HG03066 (cell line): ENCODE measurements around the gene SEMA3G.

Experiments
- ATAC-seq: cut with Tn5 transposase; IDR thresholded peaks from one replicate; pipeline ENCODE4 v1.9.1; 2021; ENCODE audit warnings: low read depth; ENCODE audit not compliant: unreplicated experiment

Gene SEMA3G

DNA sequence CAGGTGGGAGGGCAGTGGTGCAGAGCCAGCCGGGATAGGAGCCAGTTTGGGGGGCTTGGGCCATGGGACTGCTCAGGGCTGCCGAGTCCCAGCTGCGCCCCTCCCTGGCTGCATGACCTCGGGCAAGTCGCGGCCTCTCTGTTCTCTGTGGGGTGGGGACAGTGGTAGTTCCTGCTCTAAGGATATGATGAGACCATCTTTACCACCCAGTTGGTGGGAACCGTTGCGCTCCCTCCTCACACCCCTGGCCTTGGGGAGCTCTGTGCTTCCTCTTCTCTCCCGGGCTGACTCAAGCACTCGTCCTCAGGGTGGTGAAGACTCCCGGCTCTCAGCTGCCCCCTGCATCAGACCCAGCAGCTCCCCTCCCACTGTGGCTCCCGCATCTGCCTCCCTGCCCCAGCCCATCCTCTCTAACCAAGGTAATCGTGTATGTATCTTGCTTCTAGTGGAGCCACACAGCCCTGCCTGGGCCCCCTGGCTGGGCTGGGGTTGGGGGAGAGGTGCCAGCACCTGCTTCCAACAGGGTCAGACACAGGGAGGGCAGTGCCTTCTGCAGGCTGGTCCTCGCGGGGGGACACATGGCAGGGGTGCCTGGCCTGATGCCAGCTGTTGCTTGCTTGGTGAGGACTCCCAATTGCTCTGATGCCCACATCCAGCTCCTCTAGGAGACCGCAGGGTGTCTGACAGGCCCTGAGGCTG is 35.1 kb upstream of the SEMA3G start:
- ATAC-seq = no peak

DNA sequence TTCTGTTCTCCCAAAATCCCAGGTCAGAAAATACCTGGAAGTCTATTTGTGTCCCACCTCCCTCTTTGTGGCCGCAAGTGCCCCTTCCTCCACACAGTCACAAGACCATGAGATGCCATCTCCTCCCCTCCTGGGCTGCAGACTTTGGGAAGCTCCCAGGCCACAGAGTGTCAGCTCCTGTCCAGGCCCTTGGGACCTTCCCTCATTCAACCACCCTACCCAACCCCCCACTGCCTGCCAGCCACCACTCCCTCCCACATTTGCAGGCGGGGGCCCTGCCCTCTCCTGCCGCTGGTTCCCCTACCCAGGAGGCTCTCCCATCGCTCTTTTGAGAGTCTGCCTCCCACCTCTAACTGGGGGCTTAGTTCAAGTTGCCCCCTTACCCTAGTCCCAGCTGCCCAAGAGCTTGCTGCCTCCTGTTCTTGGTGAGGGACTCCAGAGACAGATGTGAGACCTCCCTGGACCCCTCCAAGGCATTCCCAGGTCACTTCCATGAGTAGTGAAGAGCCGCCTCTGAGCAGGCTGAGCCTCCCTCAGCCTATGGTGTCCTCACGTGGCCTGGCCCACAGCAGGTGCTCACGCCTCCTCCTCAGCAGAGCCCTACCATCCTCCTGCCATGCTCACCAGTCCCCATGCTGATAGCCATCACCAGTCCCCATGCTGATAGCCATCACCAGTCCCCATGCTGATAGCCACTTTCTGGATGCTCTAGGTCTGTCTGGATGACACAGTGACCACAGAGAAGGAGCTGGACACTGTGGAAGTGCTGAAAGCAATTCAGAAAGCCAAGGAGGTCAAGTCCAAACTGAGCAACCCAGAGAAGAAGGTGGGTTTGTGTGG is 34.4 kb upstream of the SEMA3G start:
- ATAC-seq = no peak

DNA sequence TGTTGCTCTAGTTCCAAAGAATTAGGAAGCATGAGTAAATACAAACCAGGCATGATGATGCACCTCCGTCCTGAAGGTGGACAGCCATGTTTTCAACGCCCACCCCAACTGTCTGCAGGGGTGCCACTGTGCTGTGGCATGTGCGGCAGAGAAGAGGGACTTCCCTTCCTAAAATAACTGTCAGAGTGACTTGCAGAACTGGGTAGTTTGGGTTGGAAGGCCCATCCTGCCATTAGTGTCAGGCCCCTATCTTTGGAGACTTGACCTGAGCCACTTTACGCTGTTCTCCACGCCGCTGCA is 32.8 kb upstream of the SEMA3G start:
- ATAC-seq = no peak

DNA sequence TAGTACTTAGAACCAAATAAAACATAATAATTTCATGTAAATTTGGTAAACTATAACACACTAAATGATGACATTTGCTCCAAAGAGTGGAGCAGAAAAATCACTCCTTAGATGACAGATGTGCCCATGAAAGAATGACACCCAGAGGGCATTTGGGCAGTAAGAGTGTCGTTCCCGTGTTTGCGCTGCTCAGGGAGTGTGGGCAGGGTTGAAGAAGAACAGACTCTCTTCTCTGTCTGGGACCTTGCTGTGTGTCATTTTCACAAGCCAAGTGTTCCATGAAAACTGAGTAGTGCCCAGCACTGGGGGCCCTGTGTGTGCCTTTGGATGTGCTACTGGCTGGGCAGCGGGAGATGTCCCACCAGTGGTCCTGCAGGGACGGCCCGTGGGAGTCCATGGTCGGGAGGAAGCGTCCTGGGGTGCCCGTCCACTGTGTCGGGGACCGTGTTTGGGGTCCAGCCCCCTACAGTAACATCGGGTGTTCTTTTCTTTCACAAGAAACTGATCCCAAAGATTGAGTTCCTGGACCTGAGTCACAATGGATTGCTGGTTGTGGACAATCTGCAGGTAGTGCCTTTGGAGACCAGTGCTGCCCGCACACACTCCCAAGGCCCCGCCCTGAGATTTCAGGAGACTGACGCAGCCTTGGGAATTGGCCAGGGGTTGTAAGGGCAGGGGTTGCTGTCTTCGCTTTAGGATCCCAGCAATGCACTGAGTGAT is 32.3 kb upstream of the SEMA3G start:
- ATAC-seq = no peak

DNA sequence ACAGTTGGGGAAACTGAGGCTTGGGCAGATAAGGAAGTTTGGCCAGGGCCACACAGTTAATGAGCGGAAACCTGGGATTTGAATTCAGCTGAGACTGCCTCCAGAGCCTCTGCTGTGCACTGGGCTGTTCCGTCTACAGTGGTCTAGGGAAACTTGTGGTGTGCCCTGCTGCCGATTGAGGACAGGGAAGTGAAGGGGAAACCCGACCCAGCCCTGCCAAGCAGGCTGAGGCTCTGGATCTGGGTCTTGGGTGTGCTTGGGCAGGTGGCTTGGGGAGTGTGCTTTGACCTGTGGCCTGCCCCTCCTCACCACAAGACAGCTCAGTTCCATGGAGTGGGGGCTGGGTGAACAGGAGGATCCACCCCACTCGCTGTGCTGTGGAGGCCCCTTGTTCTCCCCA is 28.1 kb upstream of the SEMA3G start:
- no peak for ATAC-seq

DNA sequence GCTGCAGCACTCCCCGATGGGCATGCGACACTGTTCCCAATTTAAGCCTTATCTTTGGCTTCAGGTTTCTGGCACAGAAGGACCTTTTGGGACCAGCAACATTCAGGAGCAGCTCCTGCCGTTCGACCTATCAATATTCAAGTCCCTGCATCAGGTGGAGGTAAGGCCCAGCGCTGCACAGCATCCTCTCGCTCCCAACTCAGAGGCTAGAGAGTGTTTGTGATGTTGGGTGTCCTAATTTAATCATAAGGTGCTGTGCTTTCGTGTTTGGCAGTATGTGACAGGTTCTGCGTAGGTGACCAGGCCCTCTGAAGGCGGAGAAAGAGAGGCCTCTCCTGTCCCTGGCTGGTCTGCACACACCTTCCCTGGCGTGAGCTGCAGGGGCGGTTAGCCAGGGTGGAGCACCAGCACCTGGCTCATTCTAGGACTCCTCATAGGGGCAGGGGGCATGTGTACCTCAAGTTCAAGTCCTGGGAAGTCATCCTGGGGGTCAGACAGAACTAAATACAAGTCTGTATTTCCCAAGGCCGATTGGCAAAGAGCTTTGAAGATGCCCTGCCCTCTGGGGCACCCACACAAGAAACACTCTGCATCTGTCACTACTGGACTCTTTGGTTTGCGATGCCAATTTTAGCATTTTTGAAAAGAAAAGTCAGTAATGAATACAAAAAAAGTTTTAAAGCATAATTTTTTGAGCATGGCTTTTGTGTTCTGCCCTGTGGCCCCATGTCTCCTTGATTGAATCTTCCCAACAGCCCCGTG is 27.5 kb upstream of the SEMA3G start:
- no peak for ATAC-seq

GRCh38 chr3:52471371-52472238 is 26.7 kb upstream of the SEMA3G start:
- ATAC-seq = no peak

DNA sequence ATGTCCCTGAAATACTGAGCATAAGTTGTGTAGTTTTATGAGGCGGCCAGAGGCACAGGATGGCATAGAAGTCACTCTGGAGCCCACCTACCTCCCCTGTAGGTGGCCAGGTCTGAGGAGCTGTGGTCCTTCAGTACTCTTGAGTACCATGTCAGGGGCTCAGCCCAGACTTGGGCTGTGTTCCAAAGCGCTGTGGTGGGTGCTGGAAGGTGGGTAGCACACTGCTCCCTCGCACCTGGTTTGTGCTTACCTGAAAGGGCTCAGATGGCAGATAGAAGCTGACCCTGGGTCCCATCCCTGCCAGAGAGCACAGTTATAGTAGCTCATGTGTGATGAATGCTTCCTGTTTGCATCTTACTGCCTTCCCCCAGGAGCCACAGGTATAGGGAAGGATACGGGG is 26.0 kb upstream of the SEMA3G start:
- ATAC-seq = no peak

DNA sequence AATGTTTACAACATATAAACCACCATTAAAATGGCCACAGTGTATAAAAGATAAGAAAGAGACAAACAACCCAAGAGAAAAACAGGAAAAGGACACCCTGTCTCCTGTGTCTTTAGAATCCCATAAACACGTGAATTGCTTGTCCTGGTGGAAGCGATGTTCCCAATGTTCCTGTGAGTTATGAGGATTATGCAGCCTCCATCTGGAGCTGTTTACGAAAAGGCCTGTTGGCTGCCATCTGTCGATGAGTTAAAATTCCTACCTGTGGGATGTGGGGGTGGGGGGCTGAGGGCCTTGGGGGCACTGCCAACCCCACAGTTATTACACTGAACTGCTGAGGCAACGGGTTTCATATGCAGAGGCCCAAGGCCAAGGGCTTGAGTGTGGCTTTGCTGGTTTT is 24.1 kb upstream of the SEMA3G start:
- ATAC-seq = no peak

DNA sequence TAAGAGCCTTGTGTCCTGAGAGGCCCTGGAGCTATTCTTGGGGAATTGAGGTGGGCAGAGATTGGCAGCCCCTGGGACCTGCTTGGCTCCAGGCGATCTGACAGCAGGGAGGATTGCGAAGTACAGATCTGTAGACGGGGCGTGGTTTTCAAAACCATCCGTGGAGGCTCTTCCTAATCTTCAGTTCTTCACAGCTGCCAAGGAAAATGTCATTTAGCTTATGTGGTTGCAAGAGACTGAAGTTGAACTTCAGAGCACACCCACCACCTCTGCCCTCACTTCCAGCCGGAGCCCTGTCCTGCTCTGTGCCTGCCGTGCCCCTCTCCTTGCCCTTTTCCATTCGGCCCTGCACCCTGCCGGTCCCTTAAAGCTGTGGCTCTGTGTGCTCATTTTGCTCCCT is 23.4 kb upstream of the SEMA3G start:
- no peak for ATAC-seq

DNA sequence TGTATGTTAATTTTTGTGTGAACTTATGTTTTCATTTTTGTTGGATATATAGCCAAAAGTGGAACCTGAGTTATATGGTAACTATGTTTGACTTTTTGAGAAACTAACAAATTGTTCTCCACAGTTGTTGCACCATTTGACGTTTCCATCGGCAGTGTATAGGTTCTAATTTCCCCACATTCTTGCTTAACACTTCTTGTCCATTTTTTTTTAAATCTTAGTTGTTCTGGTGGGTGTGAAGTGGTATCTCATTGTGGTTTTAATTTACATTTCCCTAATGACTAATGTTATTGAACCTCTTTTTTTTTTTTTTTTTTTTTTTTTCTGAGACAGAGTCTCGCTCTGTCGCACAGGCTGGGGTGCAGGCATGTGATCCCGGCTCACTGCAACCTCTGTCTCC is 18.5 kb upstream of the SEMA3G start:
- ATAC-seq = no peak

GRCh38 chr3:52461874-52462273 is 17.0 kb upstream of the SEMA3G start:
- no peak for ATAC-seq

- no peak for ATAC-seq
These were observed 14.1 kb upstream of the SEMA3G start for GRCh38 chr3:52458770-52459545.

DNA sequence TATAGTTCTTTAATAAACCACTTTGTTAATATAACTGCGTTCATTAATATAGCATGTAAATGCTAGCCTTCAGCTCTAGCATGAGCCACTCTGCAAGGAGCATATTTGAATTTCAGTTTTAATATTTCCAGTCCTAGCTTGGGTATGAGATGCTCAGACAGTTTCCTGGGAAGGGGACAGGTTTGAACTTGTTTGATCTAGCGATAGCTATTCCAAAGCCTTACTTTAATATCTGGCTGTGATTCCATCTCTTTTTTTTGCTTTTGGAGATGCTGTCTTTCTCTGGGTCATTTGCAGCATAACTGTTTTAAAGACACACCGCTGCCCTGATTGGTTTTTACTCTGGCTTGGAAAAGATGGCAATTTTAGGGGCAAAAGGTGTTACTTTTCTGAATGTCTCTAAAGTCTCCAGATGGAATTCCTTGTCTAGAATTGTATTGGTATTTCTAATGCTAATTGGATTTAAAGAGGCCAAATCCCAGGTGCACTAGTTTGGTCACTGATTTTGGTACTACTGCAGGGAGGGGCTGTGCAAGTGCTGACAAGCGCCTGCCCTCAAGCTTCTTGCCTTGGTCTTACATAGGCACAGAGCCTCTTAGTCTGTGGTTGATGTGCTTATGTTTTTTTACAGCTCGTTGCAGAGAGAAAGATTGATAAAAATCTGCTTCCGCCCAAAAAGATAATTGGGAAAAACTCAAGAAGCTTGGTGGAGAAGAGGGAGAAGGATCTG is 13.3 kb upstream of the SEMA3G start:
- ATAC-seq = no peak

- no peak for ATAC-seq
These were observed 11.9 kb upstream of the SEMA3G start for GRCh38 chr3:52456800-52457183.

DNA sequence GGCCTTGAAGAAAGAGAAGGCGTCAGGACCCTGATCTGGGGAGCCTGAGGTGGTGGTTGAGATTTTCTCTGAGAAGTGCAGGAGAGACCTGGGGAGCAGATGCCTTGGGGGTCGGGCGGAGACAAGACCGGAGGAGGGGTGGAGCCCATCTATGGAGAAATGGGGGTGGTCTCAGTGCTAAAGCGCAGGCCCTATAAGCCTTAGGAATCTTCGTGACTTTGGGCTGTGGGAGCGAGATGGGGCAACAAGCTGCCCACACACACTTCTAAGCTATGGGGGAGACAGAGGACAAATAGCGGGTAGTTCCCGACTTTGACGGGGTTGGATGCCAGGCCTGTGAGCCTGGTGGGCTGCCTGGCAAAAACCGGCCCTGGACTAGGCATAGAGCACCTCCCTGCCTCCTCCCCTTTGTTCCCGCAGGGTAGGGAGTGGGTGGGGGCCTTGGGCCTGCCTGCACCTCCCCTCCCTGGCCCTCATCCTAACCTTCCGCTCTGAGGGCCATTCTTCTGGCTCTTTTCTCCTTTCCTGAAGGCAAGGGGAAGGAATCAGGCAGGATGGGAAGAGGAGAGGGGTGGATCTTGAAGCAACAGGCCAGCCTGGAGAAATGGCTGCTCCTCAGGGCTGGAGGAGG is 11.4 kb upstream of the SEMA3G start:
- ATAC-seq = no peak

DNA sequence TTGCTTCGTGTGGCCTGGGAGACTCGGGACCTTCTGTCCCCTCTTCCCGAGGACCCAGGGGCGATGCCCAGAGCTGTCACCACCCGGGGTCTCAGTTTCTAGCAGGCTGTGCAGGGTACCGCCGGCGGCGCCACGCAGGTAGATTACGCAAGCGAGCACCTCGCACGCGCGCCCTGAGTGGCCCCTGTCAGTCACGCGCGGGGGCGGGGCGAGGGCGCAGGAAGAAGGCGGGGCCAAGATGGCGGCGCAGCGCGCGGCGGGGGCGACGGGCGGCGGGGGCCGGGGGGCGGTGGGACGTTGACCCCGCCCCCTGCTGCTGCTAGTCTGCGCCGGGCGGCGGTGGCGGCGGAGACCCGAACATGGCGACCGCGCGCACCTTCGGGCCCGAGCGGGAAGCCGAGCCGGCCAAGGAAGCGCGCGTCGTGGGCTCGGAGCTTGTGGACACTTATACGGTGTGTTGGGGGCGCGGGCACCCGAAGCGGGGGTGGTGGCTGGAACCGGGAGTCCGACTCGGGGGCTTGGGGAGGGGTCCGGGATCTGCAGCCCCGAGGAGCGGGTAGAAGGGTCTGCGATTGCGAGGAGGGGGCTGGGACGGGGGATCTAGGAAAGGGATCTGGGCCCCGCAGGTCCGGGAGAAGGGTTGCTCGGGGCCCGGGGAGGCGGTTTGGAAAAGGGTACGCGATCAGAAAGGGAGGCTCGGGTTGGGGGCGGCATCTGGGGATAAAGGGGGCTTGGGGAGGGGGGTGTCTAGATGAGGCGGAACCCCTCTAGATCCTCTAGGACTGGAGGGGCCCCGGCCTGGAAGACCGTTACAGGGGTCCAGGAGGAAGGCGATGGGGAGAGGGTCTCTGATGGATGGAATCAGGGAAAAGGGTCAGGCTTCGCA is 10.6 kb upstream of the SEMA3G start, which contains the start of gene NISCH:
TSS of gene NISCH (plus strand) at position 322 of the 886 bp plus-strand sequence. CDS start at position 360, 38 bp downstream.
- ATAC-seq = peak; percentile 74
